Ovary (tissue), 9 donors: ENCODE data around the gene OPCML. TPM values are rescaled to one million over a fixed set of nuclear protein-coding genes. Genes with fewer than 3 reads are reported as not detected.

ENCODE experiments used
- DNase-seq, 5 donors: peaks; one replicate each; pipeline ENCODE4 v3.0.0-alpha.2; 2019 to 2020
- H3K27ac ChIP-seq, 2 donors: fragments of 200-600 bp; one replicate each; pipeline versions ENCODE4 v1.5.1 to v1.8.0; 2019 to 2022
- H3K27me3 ChIP-seq: fragments of 200-600 bp; one replicate; pipeline ENCODE4 v1.8.0; 2022
- H3K36me3 ChIP-seq: fragments of 200-600 bp; sonication (generic); one replicate; pipeline ENCODE4 v1.5.1; 2019
- H3K4me1 ChIP-seq: one replicate; pipeline ENCODE4 v1.8.1; 2013; ENCODE audit warnings: mild to moderate bottlenecking, moderate library complexity; ENCODE audit not compliant: insufficient read depth
- H3K4me3 ChIP-seq: fragments of 200-600 bp; sonication (generic); one replicate; pipeline ENCODE4 v1.5.1; 2017
- H3K9me3 ChIP-seq, 2 donors: fragments of 200-600 bp in 1 of 2; sonication (generic) in 1 of 2; one replicate each; pipeline versions ENCODE4 v1.5.1 to v1.8.1; 2013 to 2019; ENCODE audit warnings: mild to moderate bottlenecking in 1 of 2, moderate library complexity in 1 of 2
- EP300 ChIP-seq: sonication (generic); formaldehyde crosslinking; IDR thresholded peaks from one replicate; pipeline ENCODE4 v1.6.1; 2017; ENCODE audit warnings: antibody characterized with exemption
- POLR2A ChIP-seq: fragments of 450-650 bp; IDR thresholded peaks from one replicate; pipeline ENCODE4 v1.6.1; 2017; ENCODE audit warnings: antibody characterized with exemption, mild to moderate bottlenecking, moderate library complexity
- WGBS, 3 donors: extraction: QIAGEN DNeasy Blood & Tissue Kit in 1 of 3; methylation state at CpG; one replicate each; pipeline versions ENCODE4 v1.1.5 to v1.1.7; 2013 to 2017; 5-methylcytosine and 5-hydroxymethylcytosine counted together
- intact Hi-C, 4 donors: fragments of 100-400 bp; cut with DNase I; formaldehyde crosslinking; loops; one replicate each; pipeline versions ENCODE4 v1.11.0 to v1.15.1; 2022 to 2023
- polyA plus RNA-seq, 2 donors: library from polyadenylated mRNA; stranded (reverse); fragments of 200-250 nt in 1 of 2; fragments of 350-450 nt in 1 of 2; fragmentation: Illumina TruSeq in 1 of 2; extraction: RNeasy Lipid Tissue Mini Kit (QIAGEN cat#74804) in 1 of 2; gene quantifications; one replicate each; pipeline ENCODE4 v1.2.3, GENCODE V29; 2013 to 2014
- total RNA-seq, 7 donors: library from RNA; depleted of rRNA in 2 of 7; stranded (reverse); fragments of >200 nt in 2 of 7; fragmentation: NEBNext Ultra II Directional in 3 of 7; extraction: Animal tissue kit (Norgen Biotek cat#: 25700) in 3 of 7; gene quantifications; one replicate each; pipeline versions ENCODE4 v1.1.0 to v1.2.4, GENCODE V29; 2016 to 2023
- TF ChIP-seq, protein P1 (sequence below), 3 donors: fragments of 450-650 bp in 2 of 3; fragments of 200-600 bp in 1 of 3; IDR thresholded peaks; one replicate each; pipeline versions ENCODE4 v1.5.1 to v1.8.0; 2016 to 2022; ENCODE audit warnings: antibody characterized with exemption in 3 of 3, mild to moderate bottlenecking in 1 of 3
- donor health status: DM: no; HTN: no; CAD: no; lungs with moderate emphysema.
- donor health status: DM: no; HTN: no; CAD: no.
- donor health status: Bipolar disorder and iron deficiency.
- donor health status: DM: yes; HTN: yes; CAD: no.
- donor health status: DM: no; HTN: no; CAD: no.
- donor health status: DM: yes; HTN: yes; CAD: no.

The OPCML gene
- total and polyA plus RNA-seq, 9 donors: under 0.01 to 2.8 (median 0.32) TPM; not detected in 2

GRCh38 chr11:132792341-132793140 lies 739.8 kb downstream of the OPCML start:
- H3K4me1 ChIP-seq: no peaks in the 10 kb centered on the region
- no peak for TF ChIP-seq EP300
- no peak for TF ChIP-seq POLR2A
- TF ChIP-seq, protein P1, sequence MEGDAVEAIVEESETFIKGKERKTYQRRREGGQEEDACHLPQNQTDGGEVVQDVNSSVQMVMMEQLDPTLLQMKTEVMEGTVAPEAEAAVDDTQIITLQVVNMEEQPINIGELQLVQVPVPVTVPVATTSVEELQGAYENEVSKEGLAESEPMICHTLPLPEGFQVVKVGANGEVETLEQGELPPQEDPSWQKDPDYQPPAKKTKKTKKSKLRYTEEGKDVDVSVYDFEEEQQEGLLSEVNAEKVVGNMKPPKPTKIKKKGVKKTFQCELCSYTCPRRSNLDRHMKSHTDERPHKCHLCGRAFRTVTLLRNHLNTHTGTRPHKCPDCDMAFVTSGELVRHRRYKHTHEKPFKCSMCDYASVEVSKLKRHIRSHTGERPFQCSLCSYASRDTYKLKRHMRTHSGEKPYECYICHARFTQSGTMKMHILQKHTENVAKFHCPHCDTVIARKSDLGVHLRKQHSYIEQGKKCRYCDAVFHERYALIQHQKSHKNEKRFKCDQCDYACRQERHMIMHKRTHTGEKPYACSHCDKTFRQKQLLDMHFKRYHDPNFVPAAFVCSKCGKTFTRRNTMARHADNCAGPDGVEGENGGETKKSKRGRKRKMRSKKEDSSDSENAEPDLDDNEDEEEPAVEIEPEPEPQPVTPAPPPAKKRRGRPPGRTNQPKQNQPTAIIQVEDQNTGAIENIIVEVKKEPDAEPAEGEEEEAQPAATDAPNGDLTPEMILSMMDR (IDR thresholded peaks at IDR 0.05): no peak
- H3K36me3 ChIP-seq: no peaks in the 10 kb centered on the region
- no peak for DNase-seq
- WGBS, 3 donors: 69 to 88% (median 71%) methylated on average over 29 of the region's 29 CpGs
- H3K9me3 ChIP-seq: no peaks in the 10 kb centered on the region
- no peak overlapping the region for H3K4me3 ChIP-seq
- H3K27ac ChIP-seq: no peak overlapping the region
- intact Hi-C loops: no loop called here
- H3K27me3 ChIP-seq: no peaks in the 10 kb centered on the region

DNA sequence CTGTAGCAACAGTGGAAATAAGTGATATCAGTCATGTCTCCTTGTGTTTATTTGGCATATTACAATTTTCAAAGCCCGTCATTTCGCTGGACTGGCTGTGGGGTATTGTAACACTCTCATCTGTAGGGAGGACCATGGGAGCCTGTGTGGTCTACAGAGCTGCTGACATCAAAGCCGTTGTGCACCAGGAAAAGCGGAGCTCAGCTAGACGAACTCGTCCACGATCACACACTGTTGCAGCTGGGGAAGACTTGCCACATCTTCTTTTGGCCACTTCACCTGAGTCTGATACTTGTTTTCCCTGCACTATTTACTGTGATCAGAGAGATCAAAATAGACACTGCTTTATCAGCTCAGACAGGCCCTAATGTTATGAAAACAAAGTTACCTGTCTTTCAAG lies 741.3 kb downstream of the OPCML start:
- DNase-seq: no peak
- Histone ChIP-seq H3K36me3 (no peaks in the 10 kb centered on the region), H3K27ac (no peak overlapping the region), H3K4me1 (no peaks in the 10 kb centered on the region), H3K9me3 (no peaks in the 10 kb centered on the region), H3K4me3 (no peak overlapping the region), H3K27me3 (no peaks in the 10 kb centered on the region)
- TF ChIP-seq POLR2A (no peak), EP300 (no peak)
- TF ChIP-seq, protein P1 (IDR thresholded peaks at IDR 0.05): no peak
- intact Hi-C loops: no loop called here
- WGBS, 3 donors: 83 to 85% (median 84%) methylated on average over 7 of the region's 7 CpGs

- Histone ChIP-seq H3K27ac (no peak overlapping the region), H3K9me3 (no peaks in the 10 kb centered on the region), H3K4me3 (no peak overlapping the region), H3K36me3 (no peaks in the 10 kb centered on the region), H3K4me1 (no peaks in the 10 kb centered on the region), H3K27me3 (no peaks in the 10 kb centered on the region)
- WGBS, 3 donors: 89 to 91% (median 90%) methylated on average over 5 of the region's 5 CpGs
- DNase-seq: no peak
- TF ChIP-seq POLR2A (no peak), EP300 (no peak)
- TF ChIP-seq, protein P1 (IDR thresholded peaks at IDR 0.05): no peak
- intact Hi-C loops: no loop called here
Observed at GRCh38 chr11:132790466-132790865, 741.8 kb downstream of the OPCML start.

DNA sequence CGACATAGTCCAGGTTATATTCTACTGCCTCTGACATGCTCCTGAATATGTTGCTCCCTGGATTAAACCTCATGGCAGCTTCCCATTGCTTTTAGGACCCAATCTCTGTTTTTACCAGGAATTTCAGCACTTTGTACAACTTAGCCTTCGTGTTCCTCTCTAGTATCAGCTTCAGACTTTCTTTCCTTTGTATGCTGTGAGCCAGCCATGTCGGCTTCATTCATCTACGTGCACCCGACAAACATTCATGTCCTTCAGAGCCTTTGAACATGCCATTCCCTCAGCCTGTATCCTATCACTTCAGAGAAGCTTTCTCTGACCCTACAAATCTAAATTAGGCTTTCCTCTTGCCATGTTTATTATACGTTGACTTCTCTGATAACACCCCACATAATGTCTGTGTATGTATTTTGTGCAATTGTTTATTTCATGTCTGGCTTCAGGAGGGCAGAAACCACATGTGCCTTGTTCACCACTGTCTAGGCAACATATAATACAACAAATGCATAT lies 743.4 kb downstream of the OPCML start:
- Histone ChIP-seq H3K27me3 (no peaks in the 10 kb centered on the region), H3K27ac (no peak overlapping the region), H3K4me1 (no peaks in the 10 kb centered on the region), H3K9me3 (no peaks in the 10 kb centered on the region), H3K4me3 (no peak overlapping the region), H3K36me3 (no peaks in the 10 kb centered on the region)
- DNase-seq: no peak
- WGBS, 3 donors: 35 to 57% (median 39%) methylated on average over 6 of the region's 6 CpGs
- intact Hi-C loops: no loop called here
- TF ChIP-seq, protein P1 (IDR thresholded peaks at IDR 0.05): no peak
- TF ChIP-seq POLR2A (no peak), EP300 (no peak)
